HUES6 (cell line): Measurements from ENCODE around the gene KCNE4.

ENCODE experiments used
- H3K27ac ChIP-seq: 2 replicates; pipeline ENCODE4 v1.7.0; 2013; ENCODE audit warnings: low read depth, mild to moderate bottlenecking, low read length, inconsistent platforms
- H3K27me3 ChIP-seq: 2 replicates; pipeline ENCODE4 v1.6.1; 2013; ENCODE audit warnings: low read length; ENCODE audit not compliant: control insufficient read depth, insufficient read depth
- H3K36me3 ChIP-seq: 2 replicates; pipeline ENCODE4 v1.6.1; 2013; ENCODE audit warnings: low read length; ENCODE audit not compliant: control insufficient read depth, insufficient read depth
- H3K4me1 ChIP-seq: 2 replicates; pipeline ENCODE4 v1.6.1; 2013; ENCODE audit warnings: low read length; ENCODE audit not compliant: control insufficient read depth, insufficient read depth
- H3K4me3 ChIP-seq: 2 replicates; pipeline ENCODE4 v1.5.1; 2013; ENCODE audit warnings: low read depth, low read length
- H3K9ac ChIP-seq: one replicate; pipeline ENCODE4 v1.6.1; 2013; ENCODE audit warnings: mild to moderate bottlenecking, low read length
- H3K9me3 ChIP-seq: 2 replicates; pipeline ENCODE4 v1.6.1; 2013; ENCODE audit warnings: low read depth, low read length; ENCODE audit not compliant: control insufficient read depth, insufficient read depth

The KCNE4 gene

GRCh38 chr2:223026357-223027110, 25.5 kb upstream of the KCNE4 start:
- H3K27me3 ChIP-seq, result no peaks in the 10 kb centered on the region
- no peak overlapping the region for H3K4me3 ChIP-seq
- H3K36me3 ChIP-seq, result no peaks in the 10 kb centered on the region
- H3K4me1 ChIP-seq, result peaks cover 9% of the 10 kb centered on the region
- no peak overlapping the region for H3K27ac ChIP-seq
- H3K9ac ChIP-seq, result no peak overlapping the region
- H3K9me3 ChIP-seq, result peaks cover 13% of the 10 kb centered on the region

GRCh38 chr2:223027442-223027841, 24.5 kb upstream of the KCNE4 start:
- Histone ChIP-seq H3K27me3 (no peaks in the 10 kb centered on the region), H3K36me3 (no peaks in the 10 kb centered on the region), H3K4me1 (peaks cover 6% of the 10 kb centered on the region), H3K4me3 (no peak overlapping the region), H3K27ac (no peak overlapping the region), H3K9me3 (peaks cover 22% of the 10 kb centered on the region), H3K9ac (no peak overlapping the region)

GRCh38 chr2:223029287-223029686, 22.7 kb upstream of the KCNE4 start:
- H3K36me3 ChIP-seq, result no peaks in the 10 kb centered on the region
- no peaks in the 10 kb centered on the region for H3K27me3 ChIP-seq
- peaks cover 39% of the 10 kb centered on the region for H3K9me3 ChIP-seq
- no peak overlapping the region for H3K4me3 ChIP-seq
- H3K9ac ChIP-seq, result no peak overlapping the region
- H3K4me1 ChIP-seq, result peaks cover 6% of the 10 kb centered on the region
- no peak overlapping the region for H3K27ac ChIP-seq

- H3K27me3 ChIP-seq, result no peaks in the 10 kb centered on the region
- no peaks in the 10 kb centered on the region for H3K36me3 ChIP-seq
- peaks cover 14% of the 10 kb centered on the region; the same call in 1 of the 2 replicates for H3K4me1 ChIP-seq
- peaks cover 40% of the 10 kb centered on the region for H3K9me3 ChIP-seq
- no peak overlapping the region for H3K9ac ChIP-seq
- no peak overlapping the region for H3K4me3 ChIP-seq
- no peak overlapping the region for H3K27ac ChIP-seq
Observed at GRCh38 chr2:223032187-223033142, 19.5 kb upstream of the KCNE4 start.

GRCh38 chr2:223034221-223034975, 17.6 kb upstream of the KCNE4 start:
- H3K4me3 ChIP-seq, result no peak overlapping the region
- H3K9ac ChIP-seq, result no peak overlapping the region
- H3K27me3 ChIP-seq, result no peaks in the 10 kb centered on the region
- peaks cover 26% of the 10 kb centered on the region for H3K4me1 ChIP-seq
- H3K27ac ChIP-seq, result no peak overlapping the region
- H3K9me3 ChIP-seq, result peaks cover 40% of the 10 kb centered on the region
- no peaks in the 10 kb centered on the region for H3K36me3 ChIP-seq

DNA sequence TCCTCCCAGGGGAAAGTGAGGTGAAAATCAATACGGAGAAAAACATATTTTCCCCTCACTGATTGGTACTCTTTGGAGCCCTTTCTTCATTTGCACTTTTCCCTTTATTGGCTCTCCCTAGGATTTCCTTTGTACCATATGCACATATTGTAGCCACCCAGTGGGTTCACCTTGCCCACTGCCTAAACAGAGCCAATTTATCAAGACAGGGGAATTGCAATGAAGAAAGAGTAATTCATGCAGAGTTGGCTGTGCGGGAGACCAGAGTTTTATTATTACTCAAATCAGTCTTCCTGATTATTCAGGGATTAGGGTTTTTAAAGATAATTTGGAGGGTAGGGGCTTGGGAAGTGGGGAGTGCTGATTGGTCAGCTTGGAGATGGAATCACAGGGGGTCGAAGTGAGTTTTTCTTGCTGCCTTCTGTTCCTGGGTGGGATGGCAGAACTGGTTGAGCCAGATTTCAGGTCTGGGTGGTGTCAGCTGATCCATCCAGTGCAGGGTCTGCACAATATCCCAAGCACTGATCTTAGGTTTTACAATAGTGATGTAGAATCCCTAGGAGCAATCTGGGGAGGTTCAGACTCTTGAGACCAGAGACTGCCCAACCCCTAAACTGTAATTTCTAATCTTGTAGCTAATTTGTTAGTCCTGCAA, 15.1 kb upstream of the KCNE4 start:
- Histone ChIP-seq H3K36me3 (no peaks in the 10 kb centered on the region), H3K4me3 (no peak overlapping the region), H3K27me3 (no peaks in the 10 kb centered on the region), H3K27ac (no peak overlapping the region), H3K9me3 (peaks cover 23% of the 10 kb centered on the region), H3K9ac (no peak overlapping the region), H3K4me1 (peaks cover 26% of the 10 kb centered on the region)

DNA sequence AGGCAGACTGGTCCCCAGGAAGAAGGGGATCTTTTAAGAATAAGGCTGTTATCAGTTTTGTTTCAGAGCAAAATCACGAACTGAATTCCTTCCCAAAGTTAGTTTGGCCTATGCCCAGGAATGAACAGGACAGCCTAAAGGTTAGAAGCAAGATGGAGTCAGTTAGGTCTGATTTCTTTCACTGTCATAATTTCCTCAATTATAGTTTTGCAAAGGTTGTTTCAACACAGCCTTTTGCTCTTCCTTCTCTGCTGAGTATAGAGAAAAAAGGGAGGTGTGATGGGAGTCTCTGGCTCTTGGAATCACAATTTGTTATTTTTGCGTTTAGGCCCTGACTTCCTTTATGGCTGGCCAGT, 14.6 kb upstream of the KCNE4 start:
- peaks cover 18% of the 10 kb centered on the region for H3K9me3 ChIP-seq
- no peak overlapping the region for H3K27ac ChIP-seq
- H3K4me3 ChIP-seq, result no peak overlapping the region
- H3K9ac ChIP-seq, result no peak overlapping the region
- peaks cover 26% of the 10 kb centered on the region for H3K4me1 ChIP-seq
- H3K27me3 ChIP-seq, result no peaks in the 10 kb centered on the region
- H3K36me3 ChIP-seq, result no peaks in the 10 kb centered on the region

- H3K27me3 ChIP-seq, result no peaks in the 10 kb centered on the region
- H3K27ac ChIP-seq, result no peak overlapping the region
- H3K4me3 ChIP-seq, result no peak overlapping the region
Observed at GRCh38 chr2:223039618-223040017, 12.4 kb upstream of the KCNE4 start.

GRCh38 chr2:223040527-223040926, 11.5 kb upstream of the KCNE4 start:
- no peak overlapping the region for H3K27ac ChIP-seq
- no peak overlapping the region for H3K9ac ChIP-seq
- H3K27me3 ChIP-seq, result no peaks in the 10 kb centered on the region
- peaks cover 26% of the 10 kb centered on the region for H3K4me1 ChIP-seq
- no peaks in the 10 kb centered on the region; the same call in 1 of the 2 replicates for H3K9me3 ChIP-seq
- H3K4me3 ChIP-seq, result no peak overlapping the region
- H3K36me3 ChIP-seq, result no peaks in the 10 kb centered on the region

More at GRCh38 chr2:223039618-223040017, 12.4 kb upstream of the KCNE4 start:
- no peaks in the 10 kb centered on the region; the same call in 1 of the 2 replicates for H3K9me3 ChIP-seq
- no peaks in the 10 kb centered on the region for H3K36me3 ChIP-seq
- no peak overlapping the region for H3K9ac ChIP-seq
- H3K4me1 ChIP-seq, result peaks cover 26% of the 10 kb centered on the region

DNA sequence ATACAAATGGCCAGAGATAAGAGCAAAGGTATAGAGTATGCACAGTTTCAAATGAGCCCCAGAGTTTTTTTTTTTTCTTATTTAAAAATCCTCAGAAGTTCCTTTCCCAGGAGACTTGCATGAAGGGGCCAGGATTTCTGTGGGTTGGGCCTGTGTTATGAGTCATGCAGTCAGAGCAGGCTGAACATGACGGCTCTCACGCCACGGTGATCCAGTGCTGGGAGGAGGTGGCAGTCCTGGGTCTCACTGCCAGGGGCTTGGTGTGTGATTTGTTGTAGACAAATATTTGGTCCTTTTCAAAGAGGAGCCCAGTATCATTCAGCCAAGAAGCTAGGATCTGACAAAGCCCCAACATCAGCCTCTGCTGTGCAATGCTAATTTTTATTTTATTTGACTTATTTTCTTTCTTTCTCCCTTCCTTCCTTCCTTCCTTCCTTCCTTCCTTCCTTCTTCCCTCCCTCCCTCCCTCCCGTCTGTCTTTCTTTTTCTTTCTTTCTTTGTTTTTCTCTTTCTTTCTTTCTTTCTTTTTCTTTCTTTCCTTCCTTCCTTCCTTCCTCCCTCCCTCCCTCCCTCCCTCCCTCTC, 10.4 kb upstream of the KCNE4 start:
- no peak overlapping the region for H3K9ac ChIP-seq
- H3K4me1 ChIP-seq, result peaks cover 19% of the 10 kb centered on the region
- H3K9me3 ChIP-seq, result no peaks in the 10 kb centered on the region
- H3K27ac ChIP-seq, result no peak overlapping the region
- no peak overlapping the region for H3K4me3 ChIP-seq
- H3K36me3 ChIP-seq, result no peaks in the 10 kb centered on the region
- H3K27me3 ChIP-seq, result no peaks in the 10 kb centered on the region
